ENCODE results near the gene RELCH.

The RELCH gene, protein sequence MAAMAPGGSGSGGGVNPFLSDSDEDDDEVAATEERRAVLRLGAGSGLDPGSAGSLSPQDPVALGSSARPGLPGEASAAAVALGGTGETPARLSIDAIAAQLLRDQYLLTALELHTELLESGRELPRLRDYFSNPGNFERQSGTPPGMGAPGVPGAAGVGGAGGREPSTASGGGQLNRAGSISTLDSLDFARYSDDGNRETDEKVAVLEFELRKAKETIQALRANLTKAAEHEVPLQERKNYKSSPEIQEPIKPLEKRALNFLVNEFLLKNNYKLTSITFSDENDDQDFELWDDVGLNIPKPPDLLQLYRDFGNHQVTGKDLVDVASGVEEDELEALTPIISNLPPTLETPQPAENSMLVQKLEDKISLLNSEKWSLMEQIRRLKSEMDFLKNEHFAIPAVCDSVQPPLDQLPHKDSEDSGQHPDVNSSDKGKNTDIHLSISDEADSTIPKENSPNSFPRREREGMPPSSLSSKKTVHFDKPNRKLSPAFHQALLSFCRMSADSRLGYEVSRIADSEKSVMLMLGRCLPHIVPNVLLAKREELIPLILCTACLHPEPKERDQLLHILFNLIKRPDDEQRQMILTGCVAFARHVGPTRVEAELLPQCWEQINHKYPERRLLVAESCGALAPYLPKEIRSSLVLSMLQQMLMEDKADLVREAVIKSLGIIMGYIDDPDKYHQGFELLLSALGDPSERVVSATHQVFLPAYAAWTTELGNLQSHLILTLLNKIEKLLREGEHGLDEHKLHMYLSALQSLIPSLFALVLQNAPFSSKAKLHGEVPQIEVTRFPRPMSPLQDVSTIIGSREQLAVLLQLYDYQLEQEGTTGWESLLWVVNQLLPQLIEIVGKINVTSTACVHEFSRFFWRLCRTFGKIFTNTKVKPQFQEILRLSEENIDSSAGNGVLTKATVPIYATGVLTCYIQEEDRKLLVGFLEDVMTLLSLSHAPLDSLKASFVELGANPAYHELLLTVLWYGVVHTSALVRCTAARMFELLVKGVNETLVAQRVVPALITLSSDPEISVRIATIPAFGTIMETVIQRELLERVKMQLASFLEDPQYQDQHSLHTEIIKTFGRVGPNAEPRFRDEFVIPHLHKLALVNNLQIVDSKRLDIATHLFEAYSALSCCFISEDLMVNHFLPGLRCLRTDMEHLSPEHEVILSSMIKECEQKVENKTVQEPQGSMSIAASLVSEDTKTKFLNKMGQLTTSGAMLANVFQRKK

DNA sequence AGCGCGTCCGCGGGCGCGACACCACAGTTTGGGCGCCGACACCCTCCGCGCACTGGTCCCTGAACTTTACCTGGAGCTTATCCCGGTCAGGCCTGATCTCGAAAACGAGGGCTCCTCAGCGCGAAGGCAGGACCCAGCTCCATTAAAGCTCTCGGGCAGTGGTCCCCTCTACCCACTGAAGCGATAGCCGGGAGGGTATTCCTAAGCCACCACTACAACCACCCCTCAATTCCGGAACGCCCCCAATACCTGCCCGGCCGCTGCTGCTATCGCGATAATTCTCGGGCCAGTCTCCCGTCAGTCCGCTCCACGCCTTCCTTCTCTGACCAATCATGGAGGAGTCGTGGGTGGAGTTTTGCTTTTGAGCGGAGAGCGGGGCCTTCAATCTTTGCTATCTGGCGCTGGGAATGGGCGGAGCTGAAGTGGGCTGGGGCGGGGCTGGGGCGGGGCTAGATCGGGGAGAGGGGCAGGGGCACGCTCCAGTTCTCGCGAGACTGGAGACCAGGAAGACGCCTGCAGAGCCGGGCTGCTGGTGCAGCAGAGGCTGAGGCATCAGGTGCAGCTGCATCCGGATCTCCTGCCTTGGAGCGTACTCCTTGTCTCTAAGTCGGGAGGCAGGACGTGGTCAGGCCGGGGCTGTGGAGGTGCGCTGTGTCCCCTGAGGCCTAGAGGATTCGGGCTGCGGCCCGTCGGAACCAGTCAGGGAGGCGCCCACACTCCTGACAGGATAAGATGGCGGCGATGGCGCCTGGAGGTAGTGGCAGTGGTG is at the start of gene RELCH, which contains the start of gene PIGN:
Gene RELCH, plus strand, starts transcription at position 482 of the 769 bp plus-strand sequence. Its CDS starts 251 bp downstream, at position 733.
Gene PIGN, minus strand, starts transcription at position 283 of the 769 bp plus-strand sequence. CDS start 25,703 bp downstream, outside the sequence.
- Histone ChIP-seq H3K9ac (ENCODE audit: low read length) (peak within 1 kb of the TSS; percentile 93), H3K36me3 (ENCODE audit: control insufficient read depth, low read depth, low read length) (no peaks in the 10 kb centered on the region), H3K4me3 (ENCODE audit: low read length) (peak within 1 kb of the TSS; percentile 99), H3K27ac (ENCODE audit: low read length) (peak within 1 kb of the TSS; percentile 97), H3K9me3 (ENCODE audit: control insufficient read depth, low read depth, low read length) (no peaks in the 10 kb centered on the region), H3K27me3 (ENCODE audit: control insufficient read depth, insufficient read depth, low read length) (no peaks in the 10 kb centered on the region), H3K4me1 (ENCODE audit: control insufficient read depth, low read depth, low read length) (peaks cover 11% of the 10 kb centered on the region)

DNA sequence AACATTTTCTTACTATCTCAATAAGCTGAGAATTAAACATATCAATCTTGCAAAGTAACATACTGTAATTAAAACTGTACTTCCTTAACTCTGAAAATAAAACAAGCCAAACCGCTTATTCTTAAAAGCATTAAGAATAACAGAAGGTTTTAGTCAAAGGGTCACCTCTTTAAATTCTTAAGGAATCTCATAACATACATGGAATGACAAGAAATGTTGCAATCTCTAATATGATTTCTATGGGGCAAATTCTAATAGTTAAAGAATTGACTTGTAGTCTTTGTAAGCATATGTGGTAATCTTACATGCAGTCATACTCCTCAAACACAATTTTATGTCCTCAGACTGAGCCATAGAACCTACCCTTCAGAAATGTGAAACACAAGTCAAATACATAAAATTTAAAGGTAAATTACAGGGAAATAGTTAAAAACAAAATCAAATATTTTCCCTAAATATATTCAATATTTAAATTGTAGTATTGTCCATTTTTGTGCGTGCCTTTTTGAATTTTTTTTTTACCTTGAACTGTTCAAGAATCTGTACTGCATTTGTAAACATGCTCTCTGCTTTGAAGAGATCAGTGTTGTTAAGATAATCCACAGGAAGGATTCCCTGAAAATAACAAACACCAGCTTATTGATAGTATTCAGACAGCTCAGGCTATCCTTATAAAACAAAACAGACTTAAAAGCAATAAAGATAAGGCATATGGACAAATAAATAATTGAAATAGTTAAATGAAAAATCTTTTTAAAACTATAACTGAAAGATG is 48.4 kb upstream of the RELCH start:
- H3K4me3 ChIP-seq (ENCODE audit: low read length): no peak overlapping the region
- no peak overlapping the region for H3K9ac ChIP-seq (ENCODE audit: low read length)
- no peaks in the 10 kb centered on the region for H3K9me3 ChIP-seq (ENCODE audit: control insufficient read depth, low read depth, low read length)
- H3K4me1 ChIP-seq (ENCODE audit: control insufficient read depth, low read depth, low read length): no peaks in the 10 kb centered on the region
- no peaks in the 10 kb centered on the region for H3K27me3 ChIP-seq (ENCODE audit: control insufficient read depth, insufficient read depth, low read length)
- H3K36me3 ChIP-seq (ENCODE audit: control insufficient read depth, low read depth, low read length): no peaks in the 10 kb centered on the region
- no peak overlapping the region for H3K27ac ChIP-seq (ENCODE audit: low read length)

DNA sequence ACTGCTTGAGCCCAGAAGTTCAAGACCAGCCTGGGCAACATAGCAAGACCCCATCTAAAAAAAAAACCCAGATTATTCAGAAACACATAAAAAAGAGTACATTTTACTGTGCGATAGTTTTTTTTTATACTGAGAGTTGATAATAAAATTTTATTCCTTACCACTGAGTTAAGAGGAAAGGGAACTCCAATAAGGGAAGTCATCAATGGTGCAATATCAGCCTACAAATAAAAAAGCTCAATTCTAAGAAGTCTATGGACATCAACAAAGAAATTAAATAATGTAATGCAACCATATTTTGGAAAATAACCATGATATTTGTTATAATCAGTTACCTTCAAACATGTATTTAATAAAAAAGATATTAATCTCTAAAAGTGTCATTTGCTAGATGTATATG is 46.8 kb upstream of the RELCH start:
- Histone ChIP-seq H3K4me3 (ENCODE audit: low read length) (no peak overlapping the region), H3K27me3 (ENCODE audit: control insufficient read depth, insufficient read depth, low read length) (no peaks in the 10 kb centered on the region), H3K36me3 (ENCODE audit: control insufficient read depth, low read depth, low read length) (no peaks in the 10 kb centered on the region), H3K9ac (ENCODE audit: low read length) (no peak overlapping the region), H3K27ac (ENCODE audit: low read length) (no peak overlapping the region), H3K9me3 (ENCODE audit: control insufficient read depth, low read depth, low read length) (no peaks in the 10 kb centered on the region), H3K4me1 (ENCODE audit: control insufficient read depth, low read depth, low read length) (no peaks in the 10 kb centered on the region)

DNA sequence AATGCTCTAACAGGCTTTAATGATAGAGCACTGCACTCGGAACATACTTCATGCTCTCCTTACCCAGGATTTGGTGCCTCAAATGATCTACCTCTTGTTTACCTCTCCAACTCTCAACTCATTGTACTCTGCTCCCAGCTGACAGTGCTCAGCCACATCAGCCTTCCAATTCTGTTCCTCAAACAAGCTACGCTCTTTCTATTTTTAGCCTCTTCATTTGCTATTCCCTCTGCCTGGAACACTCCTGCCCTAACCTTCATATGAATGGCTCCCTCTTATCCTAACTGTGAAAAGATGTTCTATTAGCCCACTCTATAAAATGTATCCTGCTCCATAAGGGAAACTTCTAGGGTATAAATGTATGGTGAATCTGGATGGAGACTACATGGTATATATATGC is 42.7 kb upstream of the RELCH start:
- H3K4me3 ChIP-seq (ENCODE audit: low read length): no peak overlapping the region
- no peaks in the 10 kb centered on the region for H3K36me3 ChIP-seq (ENCODE audit: control insufficient read depth, low read depth, low read length)
- H3K9ac ChIP-seq (ENCODE audit: low read length): no peak overlapping the region
- H3K4me1 ChIP-seq (ENCODE audit: control insufficient read depth, low read depth, low read length): no peaks in the 10 kb centered on the region
- H3K27me3 ChIP-seq (ENCODE audit: control insufficient read depth, insufficient read depth, low read length): no peaks in the 10 kb centered on the region
- no peaks in the 10 kb centered on the region for H3K9me3 ChIP-seq (ENCODE audit: control insufficient read depth, low read depth, low read length)
- no peak overlapping the region for H3K27ac ChIP-seq (ENCODE audit: low read length)

DNA sequence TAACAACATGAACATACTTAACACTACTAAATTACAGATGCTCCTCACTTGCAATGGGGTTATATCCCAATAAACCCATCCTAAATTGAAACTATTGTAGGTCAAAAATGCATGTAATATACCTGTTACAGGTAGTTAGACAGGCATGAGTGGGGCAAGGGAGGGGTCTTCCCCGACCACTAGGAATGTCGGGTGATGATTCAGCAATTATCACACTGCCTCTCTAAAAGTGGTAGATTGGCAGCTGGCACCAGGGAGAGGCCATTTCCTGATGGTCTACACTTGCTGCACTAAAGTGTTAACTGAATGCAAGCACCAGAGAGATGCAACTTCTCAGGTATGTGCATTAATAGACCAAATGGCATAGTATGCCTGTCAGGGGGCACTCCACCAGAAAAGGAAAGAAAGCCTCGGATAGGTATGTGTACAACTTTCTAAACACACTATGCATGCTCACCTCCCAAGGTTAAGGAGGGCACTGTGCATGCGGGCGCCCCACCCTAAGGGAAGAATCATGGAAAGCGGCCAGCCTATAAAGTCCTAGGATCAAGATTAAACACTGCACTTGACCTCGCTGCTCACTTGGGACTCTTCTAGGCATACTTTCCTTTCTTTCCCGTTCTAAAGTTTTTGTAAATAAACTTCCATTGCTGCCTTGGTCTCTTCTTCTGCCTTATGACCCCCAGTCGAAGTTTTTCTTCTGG is 35.8 kb upstream of the RELCH start:
- H3K27ac ChIP-seq (ENCODE audit: low read length): no peak overlapping the region
- H3K36me3 ChIP-seq (ENCODE audit: control insufficient read depth, low read depth, low read length): no peaks in the 10 kb centered on the region

DNA sequence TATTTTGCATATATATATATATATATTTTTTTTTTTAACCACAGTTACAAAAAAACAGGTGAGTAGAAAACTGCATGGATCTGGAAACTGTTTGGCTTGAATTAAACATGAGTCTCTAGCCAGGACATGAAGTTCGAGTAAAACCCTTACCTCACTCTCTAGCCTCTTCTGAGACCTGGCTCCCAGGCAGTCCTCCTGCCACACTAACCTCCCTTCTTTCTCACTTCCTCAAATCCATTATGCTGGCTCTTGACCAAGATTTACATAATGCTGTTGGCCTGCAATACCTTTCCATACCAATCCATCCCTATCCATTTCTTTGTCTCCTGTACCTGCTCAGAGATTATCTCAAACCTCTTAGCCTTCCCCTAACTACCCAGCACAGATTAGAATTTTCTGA is 34.2 kb upstream of the RELCH start:
- H3K9me3 ChIP-seq (ENCODE audit: control insufficient read depth, low read depth, low read length): no peaks in the 10 kb centered on the region
- no peak overlapping the region for H3K4me3 ChIP-seq (ENCODE audit: low read length)
- H3K27me3 ChIP-seq (ENCODE audit: control insufficient read depth, insufficient read depth, low read length): no peaks in the 10 kb centered on the region
- no peaks in the 10 kb centered on the region for H3K36me3 ChIP-seq (ENCODE audit: control insufficient read depth, low read depth, low read length)
- H3K27ac ChIP-seq (ENCODE audit: low read length): no peak overlapping the region
- no peak overlapping the region for H3K9ac ChIP-seq (ENCODE audit: low read length)
- H3K4me1 ChIP-seq (ENCODE audit: control insufficient read depth, low read depth, low read length): no peaks in the 10 kb centered on the region

More for the DNA sequence above, 35.8 kb upstream of the RELCH start:
- no peaks in the 10 kb centered on the region for H3K4me1 ChIP-seq (ENCODE audit: control insufficient read depth, low read depth, low read length)
- H3K4me3 ChIP-seq (ENCODE audit: low read length): no peak overlapping the region
- H3K9me3 ChIP-seq (ENCODE audit: control insufficient read depth, low read depth, low read length): no peaks in the 10 kb centered on the region
- H3K27me3 ChIP-seq (ENCODE audit: control insufficient read depth, insufficient read depth, low read length): no peaks in the 10 kb centered on the region
- H3K9ac ChIP-seq (ENCODE audit: low read length): no peak overlapping the region

DNA sequence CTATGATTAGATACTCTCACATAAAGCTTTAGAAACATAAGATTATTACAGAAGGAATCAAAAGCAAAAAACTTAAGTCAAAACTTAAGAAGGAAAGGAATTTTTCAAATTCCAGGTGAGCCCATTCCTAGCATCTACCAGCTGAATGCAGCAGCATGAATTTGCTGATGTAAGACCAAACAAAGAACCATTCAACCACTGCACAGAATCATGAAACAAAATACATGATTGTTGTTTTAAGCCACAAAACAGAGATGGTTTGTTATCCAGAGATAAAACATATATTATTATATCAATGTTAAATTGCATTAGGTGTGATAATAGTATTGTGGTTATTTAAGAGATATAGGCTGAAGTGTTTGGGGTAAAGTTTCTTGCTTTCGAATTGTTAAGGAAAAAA is 29.2 kb upstream of the RELCH start:
- H3K36me3 ChIP-seq (ENCODE audit: control insufficient read depth, low read depth, low read length): no peaks in the 10 kb centered on the region
- no peaks in the 10 kb centered on the region for H3K4me1 ChIP-seq (ENCODE audit: control insufficient read depth, low read depth, low read length)
- H3K9ac ChIP-seq (ENCODE audit: low read length): no peak overlapping the region
- no peak overlapping the region for H3K4me3 ChIP-seq (ENCODE audit: low read length)
- H3K27ac ChIP-seq (ENCODE audit: low read length): no peak overlapping the region
- H3K27me3 ChIP-seq (ENCODE audit: control insufficient read depth, insufficient read depth, low read length): no peaks in the 10 kb centered on the region
- no peaks in the 10 kb centered on the region for H3K9me3 ChIP-seq (ENCODE audit: control insufficient read depth, low read depth, low read length)

DNA sequence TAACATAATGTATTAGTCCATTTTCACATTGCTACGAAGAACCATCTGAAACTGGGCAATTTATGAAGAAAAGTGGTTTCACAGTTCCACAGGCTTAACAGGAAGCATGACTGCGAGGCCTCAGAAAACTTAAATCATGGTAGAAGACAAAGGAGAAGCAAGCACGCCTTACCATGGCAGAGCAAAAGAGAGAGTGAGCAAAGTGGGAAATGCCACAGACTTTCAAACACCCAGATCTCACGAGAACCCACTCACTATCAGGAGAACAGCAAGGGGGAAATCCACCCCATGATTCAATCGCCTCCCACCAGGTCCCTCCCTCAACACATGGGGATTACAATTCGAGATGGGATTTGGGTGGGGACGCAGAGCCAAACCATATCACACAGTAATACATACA is 22.7 kb upstream of the RELCH start:
- no peaks in the 10 kb centered on the region for H3K36me3 ChIP-seq (ENCODE audit: control insufficient read depth, low read depth, low read length)
- no peak overlapping the region for H3K4me3 ChIP-seq (ENCODE audit: low read length)
- no peaks in the 10 kb centered on the region for H3K4me1 ChIP-seq (ENCODE audit: control insufficient read depth, low read depth, low read length)
- H3K9ac ChIP-seq (ENCODE audit: low read length): no peak overlapping the region
- H3K9me3 ChIP-seq (ENCODE audit: control insufficient read depth, low read depth, low read length): no peaks in the 10 kb centered on the region
- H3K27ac ChIP-seq (ENCODE audit: low read length): no peak overlapping the region
- H3K27me3 ChIP-seq (ENCODE audit: control insufficient read depth, insufficient read depth, low read length): no peaks in the 10 kb centered on the region

DNA sequence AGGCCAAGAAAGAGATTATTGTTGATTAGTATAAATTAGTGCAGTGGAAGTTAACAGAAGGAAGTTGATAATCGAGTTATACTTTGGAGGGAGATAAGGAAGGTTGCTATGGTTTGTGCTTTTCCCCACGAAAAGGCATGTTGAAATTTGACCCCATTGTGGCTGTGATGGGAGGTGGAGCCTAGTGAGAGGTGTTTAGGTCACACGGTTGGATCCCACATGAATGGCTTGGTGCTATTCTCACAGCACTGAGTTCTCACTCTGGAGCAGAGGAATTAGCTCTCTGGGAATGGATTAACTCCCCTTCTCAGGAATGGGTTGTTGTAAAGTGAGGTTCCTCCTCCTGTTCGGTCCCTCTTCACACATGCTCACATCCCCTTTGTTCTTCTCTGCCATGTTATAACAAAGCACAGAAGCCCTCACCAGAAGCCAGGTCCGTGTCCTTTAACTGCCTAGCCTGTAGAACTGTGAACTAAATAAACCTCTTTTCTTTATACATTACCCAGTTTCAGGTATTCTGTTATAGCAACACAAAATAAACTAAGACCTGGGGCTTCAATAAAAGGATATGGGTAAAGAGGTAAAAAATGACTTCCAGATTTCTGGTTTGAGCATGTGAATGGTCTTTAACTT is 22.1 kb upstream of the RELCH start:
- H3K4me1 ChIP-seq (ENCODE audit: control insufficient read depth, low read depth, low read length): no peaks in the 10 kb centered on the region
- no peaks in the 10 kb centered on the region for H3K27me3 ChIP-seq (ENCODE audit: control insufficient read depth, insufficient read depth, low read length)
- H3K9me3 ChIP-seq (ENCODE audit: control insufficient read depth, low read depth, low read length): no peaks in the 10 kb centered on the region

More for the DNA sequence above, 22.1 kb upstream of the RELCH start:
- Histone ChIP-seq H3K4me3 (ENCODE audit: low read length) (no peak overlapping the region), H3K27ac (ENCODE audit: low read length) (no peak overlapping the region), H3K36me3 (ENCODE audit: control insufficient read depth, low read depth, low read length) (no peaks in the 10 kb centered on the region), H3K9ac (ENCODE audit: low read length) (no peak overlapping the region)

All from iPS-18a (cell line).